Mucosa of descending colon (tissue), 3 donors: ENCODE data around the gene CCDC201. TPM values are rescaled to one million over a fixed set of nuclear protein-coding genes. Genes with fewer than 3 reads are reported as not detected.
"Not testable (repeated sequence)": the region's sequence is repeated elsewhere in the genome, so short reads cannot be mapped to it uniquely, and the experiment has no call there.

Experiments used
- ATAC-seq: fragments of 200-7000 bp; cut with Tn5 transposase; one replicate; pipeline ENCODE4 v1.9.1; 2020; ENCODE audit warnings: mild to moderate bottlenecking, moderate library complexity
- DNase-seq, 3 donors: peaks; one replicate each; pipeline ENCODE4 v3.0.0-alpha.2; 2020
- H3K36me3 ChIP-seq: fragments of 200-600 bp; one replicate; pipeline ENCODE4 v1.8.0; 2021; ENCODE audit warnings: low read depth, mild to moderate bottlenecking
- H3K4me1 ChIP-seq: fragments of 200-600 bp; one replicate; pipeline ENCODE4 v1.8.0; 2021; ENCODE audit warnings: low read depth, mild to moderate bottlenecking
- H3K4me3 ChIP-seq: fragments of 200-600 bp; one replicate; pipeline ENCODE4 v1.8.0; 2021; ENCODE audit warnings: mild to moderate bottlenecking
- H3K9me3 ChIP-seq: fragments of 200-600 bp; one replicate; pipeline ENCODE4 v1.8.0; 2021; ENCODE audit warnings: mild to moderate bottlenecking
- intact Hi-C, 2 donors: fragments of 100-400 bp; cut with DNase I in 1 of 2; cut with micrococcal nuclease in 1 of 2; formaldehyde crosslinking; loops; one replicate each; pipeline versions ENCODE4 v1.11.0 to v1.11.1; 2022; cut with DNase I, micrococcal nuclease
- total RNA-seq, 3 donors: library from RNA; stranded (reverse); fragmentation: NEBNext Ultra II Directional in 2 of 3; extraction: Animal tissue kit (Norgen Biotek cat#: 25700) in 2 of 3; gene quantifications; one replicate each; pipeline versions ENCODE4 v1.2.1 to v1.2.4, GENCODE V29; 2021 to 2023
- donor health status: DM: no; HTN: no; CAD: no; lungs with moderate emphysema.
- donor health status: DM: no; HTN: no; CAD: no.
- donor health status: DM: no; HTN: yes; CAD: no.

CCDC201 gene
- total RNA-seq, 3 donors from 2014 or later: not detected

DNA sequence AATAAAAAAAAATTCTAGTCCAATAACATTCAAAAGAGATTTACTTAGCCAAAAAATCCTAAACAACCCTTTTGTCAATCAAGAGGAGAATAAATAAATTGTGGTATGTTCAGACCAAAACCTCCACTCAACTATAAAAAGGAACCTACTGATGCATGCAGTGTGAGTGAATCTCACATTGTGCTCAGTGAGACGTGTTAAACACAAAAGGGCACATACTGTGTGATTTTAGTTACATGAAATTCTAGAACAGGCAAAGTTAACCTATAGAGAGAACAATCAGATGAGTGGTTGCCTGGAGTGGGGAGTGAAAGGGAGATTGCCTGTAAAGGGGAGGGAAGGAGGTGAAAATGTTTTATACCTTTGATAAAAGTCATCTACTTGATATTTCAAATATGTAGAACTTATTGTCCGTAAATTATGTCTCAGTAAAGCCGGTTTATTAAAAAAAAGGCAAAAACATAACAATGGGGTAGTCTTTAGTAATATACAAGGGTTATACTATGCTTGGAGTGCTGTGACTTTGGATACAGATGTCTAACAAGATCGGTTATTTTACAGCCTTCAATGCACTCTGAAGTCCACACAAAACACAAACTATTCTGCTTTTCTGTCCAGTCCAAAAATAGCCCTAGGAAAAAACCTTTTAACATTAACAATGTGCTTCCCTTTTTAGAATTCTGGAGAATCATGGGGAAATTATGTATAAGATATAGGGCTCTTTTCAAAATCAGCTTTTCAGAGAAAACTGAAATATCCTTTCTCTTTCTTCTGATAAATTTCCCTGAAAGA lies 30.8 kb downstream of the CCDC201 start:
- H3K36me3 ChIP-seq, ATAC-seq, DNase-seq, intact Hi-C loops, H3K9me3 ChIP-seq, H3K4me1 ChIP-seq, H3K4me3 ChIP-seq: not testable (repeated sequence)

DNA sequence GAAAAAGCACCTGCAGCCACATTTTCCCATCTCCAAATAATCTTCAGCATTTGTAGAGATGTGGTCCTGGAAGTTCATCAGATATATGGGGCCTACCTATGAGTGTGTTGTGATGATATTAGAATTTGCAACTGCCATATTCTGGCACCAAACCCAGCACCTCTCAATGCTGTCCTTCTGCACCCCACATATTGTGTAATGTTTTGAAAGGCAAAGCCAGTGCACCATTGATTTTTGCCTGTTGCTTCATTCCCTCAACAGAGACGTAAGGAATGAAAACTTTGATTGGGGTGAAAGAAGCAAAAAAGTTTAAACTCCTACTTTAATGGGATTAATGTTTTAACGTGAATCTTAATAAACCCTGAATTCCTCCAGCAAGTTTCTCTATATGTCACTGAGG lies 34.0 kb downstream of the CCDC201 start:
- intact Hi-C loops, ATAC-seq, H3K4me1 ChIP-seq, H3K36me3 ChIP-seq, H3K9me3 ChIP-seq, H3K4me3 ChIP-seq, DNase-seq: not testable (repeated sequence)

DNA sequence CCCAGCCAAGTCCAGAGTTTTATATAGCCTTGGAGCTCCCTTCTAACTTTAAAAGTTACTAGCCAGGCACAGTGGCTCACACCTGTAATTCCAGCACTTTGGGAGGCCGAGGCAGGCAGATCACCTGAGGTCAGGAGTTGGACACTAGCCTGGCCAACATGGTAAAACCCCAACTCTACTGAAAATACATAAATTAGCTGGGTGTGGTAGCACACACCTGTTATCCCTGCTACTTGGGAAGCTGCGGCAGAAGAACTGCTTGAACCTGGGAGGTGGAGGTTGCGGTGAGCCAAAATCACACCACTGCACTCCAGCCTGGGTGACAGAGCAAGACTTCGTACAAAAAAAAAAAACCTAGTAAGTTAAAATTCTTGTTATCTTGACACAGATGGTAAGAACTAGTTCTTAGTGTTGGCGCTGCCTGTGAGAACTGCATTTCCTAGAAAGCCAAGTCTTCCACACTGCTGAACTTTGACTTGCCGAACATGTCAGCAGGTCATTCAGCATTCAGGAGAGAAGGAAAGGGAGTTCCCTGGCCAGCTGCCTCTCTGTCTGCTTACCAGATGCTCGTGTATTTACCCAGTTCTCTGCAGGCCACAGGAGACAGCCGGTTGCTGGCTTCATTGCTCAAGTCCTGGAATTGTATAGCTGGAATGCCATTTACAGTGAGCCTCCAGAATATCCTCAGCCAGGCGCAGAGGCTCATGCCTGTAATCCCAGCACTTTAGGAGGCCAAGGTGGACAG lies 40.3 kb downstream of the CCDC201 start:
- H3K4me1 ChIP-seq, intact Hi-C loops, H3K36me3 ChIP-seq, H3K9me3 ChIP-seq, H3K4me3 ChIP-seq: not testable (repeated sequence)
- ATAC-seq (peak; percentile 96), DNase-seq (peak in 2 of 3 donors; percentile 53 to 74)

DNA sequence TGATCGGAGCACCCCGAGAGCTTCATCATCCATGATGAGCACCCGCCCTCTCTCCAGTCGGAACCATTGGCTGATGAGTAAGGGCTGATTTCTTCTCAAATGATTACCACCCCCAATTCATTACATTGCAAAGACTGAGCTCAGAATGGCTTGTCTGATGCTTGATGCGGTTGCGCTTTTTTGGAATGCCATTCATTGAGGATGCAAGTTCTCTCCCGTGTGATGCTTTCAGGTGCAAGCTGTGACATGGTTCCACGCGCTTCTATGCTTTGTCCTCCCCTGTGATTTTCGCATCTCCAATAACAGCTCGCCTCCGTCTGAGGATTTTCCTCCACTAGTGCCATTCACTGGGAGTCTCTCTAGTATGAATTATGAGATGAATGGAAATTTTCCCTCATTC lies 43.0 kb downstream of the CCDC201 start:
- DNase-seq, intact Hi-C loops, H3K9me3 ChIP-seq, ATAC-seq, H3K4me3 ChIP-seq, H3K4me1 ChIP-seq, H3K36me3 ChIP-seq: not testable (repeated sequence)

DNA sequence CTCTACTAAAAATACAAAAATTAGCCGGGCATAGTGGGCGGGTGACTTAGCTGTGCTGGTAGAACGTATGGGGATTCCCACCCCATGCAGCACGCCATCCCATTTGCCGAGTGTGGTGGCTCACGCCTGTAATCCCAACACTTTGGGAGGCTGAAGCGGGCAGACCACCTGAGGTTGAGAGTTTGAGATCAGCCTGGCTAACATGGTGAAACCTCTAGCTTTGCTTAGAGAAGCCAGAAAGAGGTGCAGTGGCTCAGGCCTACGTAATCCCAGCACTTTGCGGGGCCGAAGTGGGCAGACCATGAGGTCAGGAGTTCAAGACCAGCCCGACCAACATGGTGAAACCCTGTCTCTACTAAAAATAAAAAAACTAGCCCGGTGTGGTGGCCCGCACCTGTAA lies 45.2 kb downstream of the CCDC201 start:
- H3K4me3 ChIP-seq, H3K9me3 ChIP-seq, intact Hi-C loops, DNase-seq, H3K4me1 ChIP-seq, ATAC-seq, H3K36me3 ChIP-seq: not testable (repeated sequence)

DNA sequence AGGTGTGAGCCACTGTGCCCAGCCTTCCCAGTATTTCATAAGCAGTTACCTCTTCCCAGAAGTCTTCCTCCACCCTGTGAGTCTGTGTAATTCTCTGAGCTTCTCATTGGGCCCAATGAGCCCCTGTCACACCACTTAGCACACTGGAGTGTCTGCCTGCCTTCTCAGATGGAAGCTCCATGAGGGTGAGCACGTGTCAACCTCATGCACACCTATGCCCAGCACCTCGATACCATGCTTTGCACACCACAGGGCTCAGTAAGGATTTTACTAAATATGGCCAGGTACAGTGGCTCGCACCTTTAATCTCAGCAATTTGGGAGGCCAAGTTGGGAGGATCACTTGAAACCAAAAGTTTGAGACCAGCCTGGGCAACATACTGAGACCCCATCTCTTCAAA lies 46.3 kb downstream of the CCDC201 start:
- H3K9me3 ChIP-seq, ATAC-seq, H3K4me1 ChIP-seq, H3K4me3 ChIP-seq, DNase-seq, H3K36me3 ChIP-seq, intact Hi-C loops: not testable (repeated sequence)

DNA sequence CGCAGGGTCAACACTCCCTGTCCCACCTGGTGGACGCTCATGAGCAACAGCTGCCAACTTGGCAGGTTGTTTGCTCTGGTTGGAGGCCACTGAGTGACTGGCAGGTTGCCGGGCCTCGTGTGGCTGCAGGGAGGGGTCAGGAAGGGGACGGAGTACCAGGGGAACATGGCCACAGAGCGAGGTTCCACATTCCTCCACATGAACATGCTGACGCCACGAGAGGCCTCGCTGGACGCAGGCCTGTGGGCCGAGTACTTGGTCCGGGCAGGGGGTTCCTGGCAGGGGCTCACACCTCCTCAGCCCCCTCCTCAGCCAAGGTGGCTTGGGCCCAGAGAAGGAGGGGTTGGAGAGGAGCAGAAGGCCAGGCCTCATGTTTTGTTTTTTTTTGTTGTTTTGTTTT lies 54.1 kb downstream of the CCDC201 start:
- H3K4me3 ChIP-seq, ATAC-seq, DNase-seq, H3K9me3 ChIP-seq, intact Hi-C loops, H3K4me1 ChIP-seq, H3K36me3 ChIP-seq: not testable (repeated sequence)

DNA sequence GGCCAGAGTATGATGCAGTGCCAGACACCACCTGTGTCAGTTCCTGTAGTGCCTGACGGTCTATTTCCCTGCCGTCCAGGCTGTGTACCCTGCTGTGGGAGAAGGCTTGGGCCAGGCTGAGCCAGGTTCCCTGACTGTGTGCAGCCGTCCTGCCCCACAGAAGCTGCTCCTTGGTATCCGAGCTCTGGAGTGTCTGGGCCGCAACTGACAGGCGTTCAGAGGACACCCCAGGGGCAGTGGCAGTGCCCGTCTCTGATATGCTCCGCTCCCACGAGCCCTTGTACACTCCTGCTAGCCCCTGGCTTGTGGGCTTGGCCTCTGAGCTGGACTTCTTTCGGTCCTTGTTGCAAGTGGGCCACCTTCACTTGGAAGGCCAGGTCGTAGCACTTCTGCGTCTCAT lies 55.0 kb downstream of the CCDC201 start:
- H3K36me3 ChIP-seq, ATAC-seq, intact Hi-C loops, H3K4me3 ChIP-seq, DNase-seq, H3K9me3 ChIP-seq, H3K4me1 ChIP-seq: not testable (repeated sequence)

DNA sequence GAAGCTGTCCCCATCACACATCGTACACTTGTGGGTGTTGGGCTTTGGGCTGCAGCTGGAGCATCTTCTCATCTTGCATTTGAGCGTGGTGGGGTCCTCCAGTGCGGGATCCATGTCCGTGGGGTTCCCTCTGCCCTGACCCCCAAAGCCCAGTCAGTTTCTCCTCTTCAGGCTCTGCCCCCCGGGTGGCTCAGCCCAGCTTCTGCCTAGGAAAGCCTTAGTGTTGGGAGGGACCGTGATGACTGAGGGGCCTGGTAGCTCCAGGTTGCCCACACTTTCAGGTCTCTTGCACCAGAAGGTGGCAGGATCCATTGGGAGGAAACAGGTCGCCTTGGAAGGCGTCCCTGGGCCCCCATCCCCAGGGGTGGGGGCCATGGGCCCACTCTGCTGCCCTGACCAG lies 55.9 kb downstream of the CCDC201 start:
- DNase-seq, intact Hi-C loops, ATAC-seq, H3K9me3 ChIP-seq, H3K4me1 ChIP-seq, H3K4me3 ChIP-seq, H3K36me3 ChIP-seq: not testable (repeated sequence)

DNA sequence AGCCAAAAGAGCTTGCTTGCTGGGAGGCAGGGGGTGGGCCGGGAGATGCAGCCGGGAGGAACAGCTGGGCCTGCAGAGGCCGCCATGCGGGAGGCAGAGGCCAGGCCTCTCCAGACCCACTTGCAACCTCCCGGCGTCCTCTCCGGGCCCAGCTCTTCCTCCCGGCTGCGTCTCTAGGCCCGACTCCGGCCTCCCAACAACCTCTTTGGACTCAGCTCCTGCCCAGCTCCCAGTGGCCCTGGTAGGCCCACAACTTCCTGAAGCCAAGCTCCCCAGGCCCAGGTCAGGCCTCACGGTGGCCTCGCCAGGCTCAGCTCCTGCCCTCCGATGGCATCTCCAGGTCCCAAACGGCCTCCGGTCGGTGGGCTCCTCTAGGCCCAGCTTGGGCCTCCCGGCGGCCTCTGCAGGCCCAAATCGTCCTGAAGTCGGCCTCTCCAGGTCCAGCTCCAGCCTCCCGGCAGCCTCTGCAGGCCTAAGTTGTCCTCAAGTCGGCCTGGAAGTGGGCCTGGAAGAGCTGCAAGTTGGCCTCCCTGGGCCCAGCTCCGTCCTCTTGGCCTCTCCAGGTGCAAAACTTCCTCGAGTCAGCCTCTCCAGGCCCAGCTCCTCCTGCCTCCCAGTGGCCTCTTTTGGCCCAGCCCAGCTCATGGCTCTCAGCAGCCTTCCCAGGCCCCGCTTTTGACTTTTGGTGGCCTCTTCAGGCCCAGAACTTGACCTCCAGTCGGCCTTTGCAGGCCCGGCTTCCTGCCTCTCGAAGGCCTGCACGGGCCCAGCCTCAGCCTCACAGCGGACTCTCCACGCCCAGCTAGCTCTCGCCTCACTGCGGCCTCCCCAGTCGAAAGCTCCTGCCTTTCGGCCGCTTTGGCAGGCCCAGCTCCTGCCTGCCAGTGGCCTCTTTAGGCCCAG lies 58.4 kb downstream of the CCDC201 start:
- DNase-seq, ATAC-seq, H3K36me3 ChIP-seq, H3K9me3 ChIP-seq, H3K4me1 ChIP-seq, intact Hi-C loops, H3K4me3 ChIP-seq: not testable (repeated sequence)

DNA sequence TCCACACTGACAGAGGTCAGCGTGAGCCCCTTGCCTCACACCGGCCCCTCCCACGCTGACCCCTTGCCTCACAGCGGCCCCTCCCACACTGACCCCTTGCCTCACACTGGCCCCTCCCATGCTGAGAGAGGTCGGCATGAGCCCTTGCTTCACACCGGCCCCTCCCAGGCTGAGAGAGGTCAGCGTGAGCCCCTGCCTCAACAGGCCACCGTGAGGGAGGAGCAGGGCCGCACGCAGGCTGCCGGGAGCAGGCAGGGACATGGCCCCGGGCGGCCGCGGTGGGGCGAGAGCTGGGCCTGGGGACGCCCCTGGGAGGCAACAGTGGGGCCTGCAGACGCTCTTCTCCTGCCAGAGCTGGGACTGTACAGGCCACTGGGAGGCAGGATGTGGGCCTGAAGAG lies 59.1 kb downstream of the CCDC201 start:
- H3K4me1 ChIP-seq, ATAC-seq, intact Hi-C loops, H3K4me3 ChIP-seq, H3K9me3 ChIP-seq, H3K36me3 ChIP-seq, DNase-seq: not testable (repeated sequence)
